ENCODE results near the gene ALDH3B1.
A peak's percentile ranks its signal among the peaks of the same experiment; 100 is the strongest.

Gene ALDH3B1

DNA sequence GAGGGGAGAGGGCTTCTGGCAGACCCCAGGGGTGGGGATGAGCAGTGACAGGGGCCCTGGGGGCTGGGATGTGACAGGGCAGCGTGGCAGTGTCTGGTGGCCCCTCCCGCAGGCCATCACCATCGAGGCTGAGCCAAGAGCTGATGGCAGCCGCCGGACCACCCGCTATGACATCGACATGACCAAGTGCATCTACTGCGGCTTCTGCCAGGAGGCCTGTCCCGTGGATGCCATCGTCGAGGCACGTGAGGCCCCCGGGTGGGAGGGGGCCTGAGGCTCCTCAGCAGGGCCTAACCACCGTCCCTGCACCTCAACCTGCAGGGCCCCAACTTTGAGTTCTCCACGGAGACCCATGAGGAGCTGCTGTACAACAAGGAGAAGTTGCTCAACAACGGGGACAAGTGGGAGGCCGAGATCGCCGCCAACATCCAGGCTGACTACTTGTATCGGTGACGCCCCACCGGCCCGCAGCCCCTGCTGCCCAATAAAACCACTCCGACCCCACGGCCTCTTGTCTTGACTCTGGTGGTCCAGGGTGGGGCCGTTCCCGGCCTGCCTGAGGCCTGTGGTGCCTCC is 26.1 kb downstream of the ALDH3B1 start:
- H3K27ac ChIP-seq: peak overlapping the region; percentile 75; the same call in 1 of the 2 replicates
- TF ChIP-seq ZFX (IDR thresholded peaks at IDR 0.05; ENCODE audit: borderline replicate concordance): no peak
- TF ChIP-seq, protein P1, sequence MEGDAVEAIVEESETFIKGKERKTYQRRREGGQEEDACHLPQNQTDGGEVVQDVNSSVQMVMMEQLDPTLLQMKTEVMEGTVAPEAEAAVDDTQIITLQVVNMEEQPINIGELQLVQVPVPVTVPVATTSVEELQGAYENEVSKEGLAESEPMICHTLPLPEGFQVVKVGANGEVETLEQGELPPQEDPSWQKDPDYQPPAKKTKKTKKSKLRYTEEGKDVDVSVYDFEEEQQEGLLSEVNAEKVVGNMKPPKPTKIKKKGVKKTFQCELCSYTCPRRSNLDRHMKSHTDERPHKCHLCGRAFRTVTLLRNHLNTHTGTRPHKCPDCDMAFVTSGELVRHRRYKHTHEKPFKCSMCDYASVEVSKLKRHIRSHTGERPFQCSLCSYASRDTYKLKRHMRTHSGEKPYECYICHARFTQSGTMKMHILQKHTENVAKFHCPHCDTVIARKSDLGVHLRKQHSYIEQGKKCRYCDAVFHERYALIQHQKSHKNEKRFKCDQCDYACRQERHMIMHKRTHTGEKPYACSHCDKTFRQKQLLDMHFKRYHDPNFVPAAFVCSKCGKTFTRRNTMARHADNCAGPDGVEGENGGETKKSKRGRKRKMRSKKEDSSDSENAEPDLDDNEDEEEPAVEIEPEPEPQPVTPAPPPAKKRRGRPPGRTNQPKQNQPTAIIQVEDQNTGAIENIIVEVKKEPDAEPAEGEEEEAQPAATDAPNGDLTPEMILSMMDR (IDR thresholded peaks at IDR 0.05): no peak

DNA sequence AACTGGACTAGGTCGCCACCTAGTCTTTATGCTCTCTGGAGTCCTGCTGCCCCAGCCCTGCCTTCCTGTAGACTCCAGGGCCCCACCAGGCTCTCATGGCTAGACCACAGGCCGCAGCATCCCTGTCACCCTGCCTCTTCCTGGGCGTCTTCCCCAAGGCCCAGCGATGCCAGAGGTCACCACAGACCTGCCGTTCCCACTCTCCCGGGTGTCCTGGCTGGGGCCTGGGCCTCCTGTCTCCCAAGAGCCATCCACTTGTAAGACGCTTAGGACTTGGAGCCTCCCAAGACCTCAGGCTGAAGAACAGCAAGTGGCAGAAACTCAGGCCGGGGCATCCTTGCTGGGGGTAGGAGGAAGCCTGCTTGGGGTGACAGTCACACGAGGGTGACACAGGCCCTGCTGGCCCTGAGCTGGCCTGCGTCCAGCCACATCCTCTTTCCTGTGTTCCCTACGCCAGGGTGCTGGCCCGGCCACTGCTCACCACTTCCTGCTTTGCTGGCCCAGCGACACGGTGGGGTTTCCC is 26.7 kb downstream of the ALDH3B1 start:
- peak overlapping the region; percentile 75; the same call in 1 of the 2 replicates for H3K27ac ChIP-seq
- TF ChIP-seq, protein P1 (IDR thresholded peaks at IDR 0.05): no peak
- no peak for TF ChIP-seq ZFX (IDR thresholded peaks at IDR 0.05; ENCODE audit: borderline replicate concordance)

DNA sequence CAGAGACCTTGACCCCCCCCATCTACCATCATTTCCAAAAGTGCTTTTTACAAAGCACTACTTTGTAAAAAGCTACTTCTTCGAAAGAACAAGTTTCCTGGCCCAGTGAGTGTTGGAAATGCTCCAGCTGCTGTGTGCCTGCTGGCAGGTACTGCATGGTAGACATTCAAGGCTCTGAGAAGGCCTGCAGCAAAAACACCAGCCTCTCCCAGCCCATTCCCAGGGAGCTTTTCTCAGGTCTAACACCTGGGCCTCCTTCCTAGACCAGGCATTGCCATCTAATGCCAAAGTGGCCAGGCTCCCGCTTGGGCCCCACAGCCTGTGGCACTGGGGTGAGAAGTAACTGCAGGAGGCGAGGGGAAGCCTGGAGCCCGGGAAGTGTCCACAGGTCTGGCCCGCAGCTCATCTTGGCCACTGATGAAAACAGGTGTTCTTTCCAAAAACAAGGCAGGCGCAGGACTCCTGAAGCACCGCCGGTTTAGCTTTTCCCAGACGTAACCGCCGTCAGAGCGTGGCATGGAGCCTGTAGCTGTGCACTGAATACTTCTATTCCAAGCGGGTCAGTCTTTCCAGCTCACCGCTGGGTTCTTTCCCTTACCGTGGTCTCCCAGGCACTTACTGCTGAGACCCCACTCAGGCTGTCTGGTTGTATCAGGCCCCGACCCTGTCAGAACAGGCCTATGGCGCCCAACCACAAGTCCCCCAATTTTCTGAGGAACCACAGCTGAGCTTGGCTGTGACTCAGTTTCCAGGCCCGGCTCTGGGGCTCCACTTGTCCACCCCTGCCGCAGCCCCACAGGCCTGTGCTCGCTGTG is 27.5 kb downstream of the ALDH3B1 start:
- H3K27ac ChIP-seq: peak overlapping the region; percentile 75
- TF ChIP-seq, protein P1 (IDR thresholded peaks at IDR 0.05): no peak
- TF ChIP-seq ZFX (IDR thresholded peaks at IDR 0.05; ENCODE audit: borderline replicate concordance): no peak

DNA sequence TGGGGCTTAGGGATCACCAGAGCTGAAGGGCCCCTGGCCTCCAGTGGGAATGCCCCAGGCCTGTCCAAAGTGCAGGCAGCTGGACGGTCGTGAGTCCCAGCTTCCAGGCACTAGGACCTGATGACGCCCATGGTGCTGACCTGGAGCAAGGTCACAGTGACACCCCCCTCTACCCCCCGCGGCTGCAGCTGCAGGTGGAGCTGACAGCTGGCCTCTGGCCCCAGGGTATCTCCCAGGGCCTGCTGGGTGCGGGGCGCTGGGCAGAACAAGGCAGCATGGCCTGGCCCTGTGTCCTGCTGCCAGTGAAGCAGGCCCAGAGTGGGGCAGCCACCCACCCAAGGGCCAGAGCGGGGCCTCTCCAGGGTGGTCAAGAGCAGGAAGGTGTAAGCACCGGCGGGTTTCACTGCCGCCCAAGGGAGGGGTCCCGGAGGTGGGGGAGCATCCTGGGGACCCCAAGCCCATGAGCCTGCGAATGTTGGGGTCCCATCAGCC is 28.1 kb downstream of the ALDH3B1 start:
- TF ChIP-seq, protein P1 (IDR thresholded peaks at IDR 0.05): no peak
- no peak for TF ChIP-seq ZFX (IDR thresholded peaks at IDR 0.05; ENCODE audit: borderline replicate concordance)
- H3K27ac ChIP-seq: peak overlapping the region; percentile 75

DNA sequence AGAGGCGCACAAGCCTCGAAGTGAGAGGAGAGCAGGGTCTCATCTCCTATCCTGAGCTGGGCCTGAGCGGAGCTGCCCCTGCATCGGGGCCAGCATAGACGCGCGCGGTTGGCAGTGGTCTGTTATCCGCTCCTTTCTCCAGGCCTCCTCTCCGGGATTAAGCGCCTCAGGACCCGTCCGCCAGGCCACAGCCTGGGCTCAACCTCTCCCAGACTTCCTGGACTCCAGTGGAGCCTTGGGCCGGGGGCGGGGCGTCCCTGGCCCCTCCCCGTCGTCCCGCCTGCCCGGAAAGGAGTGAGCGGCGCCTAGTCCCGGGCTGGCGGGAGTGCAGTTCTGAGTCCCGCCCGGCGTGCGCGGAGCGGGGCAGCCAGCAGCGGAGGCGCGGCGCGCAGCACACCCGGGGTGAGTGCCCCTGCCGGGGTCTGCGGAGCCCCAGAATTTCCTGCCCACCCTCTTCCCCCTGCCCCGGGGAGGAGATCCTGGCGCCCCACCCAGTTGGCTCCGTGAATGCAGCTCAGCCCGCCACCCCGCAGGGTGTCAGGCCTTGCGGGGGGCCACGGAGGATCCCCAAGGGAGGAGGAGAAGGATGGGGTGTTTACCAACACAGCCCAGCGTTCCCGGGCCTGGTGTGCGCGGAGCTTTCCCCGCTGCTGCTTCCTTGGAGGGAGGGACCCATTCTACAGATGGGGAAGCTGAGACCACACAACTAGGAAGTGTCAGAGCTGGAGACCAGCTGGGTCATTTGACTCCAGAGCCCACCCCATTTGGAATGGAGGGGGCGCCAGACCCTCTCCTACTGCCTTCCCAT is 28.8 kb downstream of the ALDH3B1 start, which contains the start of gene TCIRG1:
TCIRG1 (plus strand) TSS at position 308 of the 808 bp plus-strand sequence. CDS start 2,247 bp downstream, outside the sequence.
- TF ChIP-seq, protein P1 (IDR thresholded peaks at IDR 0.05): no peak
- no peak for TF ChIP-seq ZFX (IDR thresholded peaks at IDR 0.05; ENCODE audit: borderline replicate concordance)
- peak within 1 kb of the TSS; percentile 75 for H3K27ac ChIP-seq

DNA sequence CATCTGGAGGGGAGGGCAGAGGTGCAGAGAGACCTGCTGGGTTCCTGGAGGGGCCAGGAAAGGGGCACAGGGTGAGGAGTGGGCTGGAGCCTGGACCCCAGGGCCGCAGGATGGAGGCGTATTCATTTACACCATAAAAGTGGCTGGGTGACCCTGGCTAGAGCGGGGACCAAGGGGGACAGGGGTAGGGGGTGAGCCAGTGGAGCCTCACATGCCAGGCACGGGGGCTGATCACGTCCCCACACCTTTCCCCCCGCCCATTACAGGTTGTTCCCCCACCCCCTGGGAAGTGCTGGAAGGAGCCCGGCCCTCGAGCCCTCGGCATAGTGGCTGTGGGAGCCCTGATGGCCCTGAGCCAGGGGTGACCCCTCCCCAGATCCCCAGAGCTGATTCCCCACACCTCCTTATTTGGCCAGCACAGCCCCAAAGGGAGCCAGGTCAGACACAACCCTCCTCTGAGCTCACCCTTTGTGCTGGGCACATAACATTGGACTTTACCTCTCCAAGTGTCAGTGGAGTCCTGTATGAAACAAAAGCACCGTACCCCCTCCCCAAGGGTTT is 29.5 kb downstream of the ALDH3B1 start:
- H3K27ac ChIP-seq: peak overlapping the region; percentile 75
- TF ChIP-seq, protein P1 (IDR thresholded peaks at IDR 0.05): no peak
- no peak for TF ChIP-seq ZFX (IDR thresholded peaks at IDR 0.05; ENCODE audit: borderline replicate concordance)
